ENCODE measurements around the gene ADTRP. TPM values are rescaled to one million over a fixed set of nuclear protein-coding genes. Genes with fewer than 3 reads are reported as not detected.
"Not testable (repeated sequence)": the region's sequence is repeated elsewhere in the genome, so short reads cannot be mapped to it uniquely, and the experiment has no call there.

The ADTRP gene
- total and polyA plus RNA-seq, 2 experiments from 2014 or later = not detected

GRCh38 chr6:11683871-11684270, 94.7 kb downstream of the ADTRP start:
- Histone ChIP-seq H3K4me3 (no peak overlapping the region), H3K27ac (no peak overlapping the region), H3K9me3 (ENCODE audit: low read depth) (no peaks in the 10 kb centered on the region), H3K27me3 (no peaks in the 10 kb centered on the region), H3K36me3 (no peaks in the 10 kb centered on the region), H3K4me1 (ENCODE audit: low read depth) (peaks cover 16% of the 10 kb centered on the region)
- no peak for DNase-seq (ENCODE audit: low read depth in 1 of 2, low spot score in 1 of 2)
- TF ChIP-seq CTCF (IDR thresholded peaks at IDR 0.05; ENCODE audit: low read depth, low read length) = no peak

GRCh38 chr6:11682561-11682975, 96.0 kb downstream of the ADTRP start:
- DNase-seq (ENCODE audit: low read depth in 1 of 2, low spot score in 1 of 2) = no peak
- Histone ChIP-seq H3K4me3 (no peak overlapping the region), H3K9me3 (ENCODE audit: low read depth) (no peaks in the 10 kb centered on the region), H3K36me3 (no peaks in the 10 kb centered on the region), H3K27ac (no peak overlapping the region), H3K27me3 (no peaks in the 10 kb centered on the region), H3K4me1 (ENCODE audit: low read depth) (peaks cover 5% of the 10 kb centered on the region)
- no peak for TF ChIP-seq CTCF (IDR thresholded peaks at IDR 0.05; ENCODE audit: low read depth, low read length)

- no peak for TF ChIP-seq CTCF (IDR thresholded peaks at IDR 0.05; ENCODE audit: low read depth, low read length)
These were observed 96.8 kb downstream of the ADTRP start for GRCh38 chr6:11681770-11682169.

GRCh38 chr6:11681357-11681756, 97.2 kb downstream of the ADTRP start:
- no peak overlapping the region for H3K4me3 ChIP-seq
- H3K36me3 ChIP-seq = no peaks in the 10 kb centered on the region
- no peaks in the 10 kb centered on the region for H3K27me3 ChIP-seq
- no peak for DNase-seq (ENCODE audit: low read depth in 1 of 2, low spot score in 1 of 2)
- no peaks in the 10 kb centered on the region for H3K9me3 ChIP-seq (ENCODE audit: low read depth)
- no peak for TF ChIP-seq CTCF (IDR thresholded peaks at IDR 0.05; ENCODE audit: low read depth, low read length)
- no peaks in the 10 kb centered on the region for H3K4me1 ChIP-seq (ENCODE audit: low read depth)
- no peak overlapping the region for H3K27ac ChIP-seq

More at GRCh38 chr6:11681770-11682169, 96.8 kb downstream of the ADTRP start:
- Histone ChIP-seq H3K27me3 (no peaks in the 10 kb centered on the region), H3K27ac (no peak overlapping the region), H3K4me3 (no peak overlapping the region), H3K36me3 (no peaks in the 10 kb centered on the region), H3K9me3 (ENCODE audit: low read depth) (no peaks in the 10 kb centered on the region), H3K4me1 (ENCODE audit: low read depth) (no peaks in the 10 kb centered on the region)
- no peak for DNase-seq (ENCODE audit: low read depth in 1 of 2, low spot score in 1 of 2)

- not testable (repeated sequence) for H3K36me3 ChIP-seq; DNase-seq (ENCODE audit: low read depth in 1 of 2, low spot score in 1 of 2); H3K27ac ChIP-seq; H3K4me1 ChIP-seq (ENCODE audit: low read depth); H3K4me3 ChIP-seq; H3K27me3 ChIP-seq; H3K9me3 ChIP-seq (ENCODE audit: low read depth)
These were observed 98.1 kb downstream of the ADTRP start for GRCh38 chr6:11680479-11680878.

GRCh38 chr6:11679099-11679498, 99.5 kb downstream of the ADTRP start:
- no peak for DNase-seq (ENCODE audit: low read depth in 1 of 2, low spot score in 1 of 2)
- H3K4me1 ChIP-seq (ENCODE audit: low read depth) = no peaks in the 10 kb centered on the region
- no peaks in the 10 kb centered on the region for H3K9me3 ChIP-seq (ENCODE audit: low read depth)
- H3K36me3 ChIP-seq = no peaks in the 10 kb centered on the region
- TF ChIP-seq CTCF (IDR thresholded peaks at IDR 0.05; ENCODE audit: low read depth, low read length) = no peak
- H3K4me3 ChIP-seq = no peak overlapping the region
- no peaks in the 10 kb centered on the region for H3K27me3 ChIP-seq
- H3K27ac ChIP-seq = no peak overlapping the region
